T-helper 2 cell (primary cell): ENCODE data around the gene UBAC2.

Experiments used
- DNase-seq, 5 experiments: peaks; one replicate each; pipeline versions ENCODE4 v3.0.0 to v3.0.0-alpha.2; 2012 to 2022
- total RNA-seq, 2 donors: gene quantifications; one replicate each; lab custom pipeline; 2026; lab: John Stamatoyannopoulos, UW

Gene UBAC2
- total RNA-seq, result 47.4 to 55.4 reads per million in 2 donors

GRCh38 chr13:99200432-99201167, at the start of gene UBAC2:
Gene UBAC2 (plus strand): TSS chr13:99200854. CDS start chr13:99200909, 55 bp downstream.
- DNase-seq, result peak; percentile 92 to 99 (median 96)

GRCh38 chr13:99151516-99151915, 49.1 kb upstream of the UBAC2 start:
- peak in 1 of 5 experiments; percentile 42 for DNase-seq

GRCh38 chr13:99153219-99153618, 47.4 kb upstream of the UBAC2 start:
- DNase-seq, result no peak

- no peak for DNase-seq
These were observed 46.6 kb upstream of the UBAC2 start for GRCh38 chr13:99154064-99154463.

- DNase-seq, result no peak
These were observed 44.8 kb upstream of the UBAC2 start for GRCh38 chr13:99155821-99156220.

- no peak for DNase-seq
These were observed 43.6 kb upstream of the UBAC2 start for GRCh38 chr13:99157046-99157445.

GRCh38 chr13:99158846-99159245, 41.8 kb upstream of the UBAC2 start:
- DNase-seq, result no peak

GRCh38 chr13:99159331-99160061, 41.2 kb upstream of the UBAC2 start:
- DNase-seq, result no peak

- no peak for DNase-seq
These were observed 40.2 kb upstream of the UBAC2 start for GRCh38 chr13:99160415-99160814.

GRCh38 chr13:99161512-99161911, 39.1 kb upstream of the UBAC2 start:
- no peak for DNase-seq

GRCh38 chr13:99162567-99163361, 37.9 kb upstream of the UBAC2 start:
- DNase-seq, result no peak

- no peak for DNase-seq
These were observed 36.4 kb upstream of the UBAC2 start for GRCh38 chr13:99164226-99164625.

GRCh38 chr13:99165753-99166587, 34.7 kb upstream of the UBAC2 start:
- DNase-seq, result no peak

- DNase-seq, result no peak
These were observed 27.7 kb upstream of the UBAC2 start for GRCh38 chr13:99172951-99173350.

- no peak for DNase-seq
These were observed 27.0 kb upstream of the UBAC2 start for GRCh38 chr13:99173606-99174005.

GRCh38 chr13:99174533-99175100, 26.0 kb upstream of the UBAC2 start:
- no peak for DNase-seq

- DNase-seq, result peak; percentile 46 to 72 (median 60)
These were observed 24.1 kb upstream of the UBAC2 start for GRCh38 chr13:99176309-99177276.

- peak in 2 of 5 experiments; percentile 33 to 52 for DNase-seq
These were observed 22.0 kb upstream of the UBAC2 start for GRCh38 chr13:99178636-99179035.

- DNase-seq, result no peak
These were observed 21.2 kb upstream of the UBAC2 start for GRCh38 chr13:99179460-99179859.

- DNase-seq, result no peak
These were observed 18.2 kb upstream of the UBAC2 start for GRCh38 chr13:99182439-99182838.

- no peak for DNase-seq
These were observed 15.0 kb upstream of the UBAC2 start for GRCh38 chr13:99185606-99186005.
